Activated CD4-positive, CD25-positive, alpha-beta regulatory T cell (primary cell): Measurements from ENCODE around the gene ZNF275.
A peak's percentile ranks its signal among the peaks of the same experiment; 100 is the strongest.
"Not testable (repeated sequence)": the region's sequence is repeated elsewhere in the genome, so short reads cannot be mapped to it uniquely, and the experiment has no call there.

Source experiments
- DNase-seq, 4 experiments: peaks; one replicate each; lab custom pipeline; 2025; lab: John Stamatoyannopoulos, UW

The ZNF275 gene

DNA sequence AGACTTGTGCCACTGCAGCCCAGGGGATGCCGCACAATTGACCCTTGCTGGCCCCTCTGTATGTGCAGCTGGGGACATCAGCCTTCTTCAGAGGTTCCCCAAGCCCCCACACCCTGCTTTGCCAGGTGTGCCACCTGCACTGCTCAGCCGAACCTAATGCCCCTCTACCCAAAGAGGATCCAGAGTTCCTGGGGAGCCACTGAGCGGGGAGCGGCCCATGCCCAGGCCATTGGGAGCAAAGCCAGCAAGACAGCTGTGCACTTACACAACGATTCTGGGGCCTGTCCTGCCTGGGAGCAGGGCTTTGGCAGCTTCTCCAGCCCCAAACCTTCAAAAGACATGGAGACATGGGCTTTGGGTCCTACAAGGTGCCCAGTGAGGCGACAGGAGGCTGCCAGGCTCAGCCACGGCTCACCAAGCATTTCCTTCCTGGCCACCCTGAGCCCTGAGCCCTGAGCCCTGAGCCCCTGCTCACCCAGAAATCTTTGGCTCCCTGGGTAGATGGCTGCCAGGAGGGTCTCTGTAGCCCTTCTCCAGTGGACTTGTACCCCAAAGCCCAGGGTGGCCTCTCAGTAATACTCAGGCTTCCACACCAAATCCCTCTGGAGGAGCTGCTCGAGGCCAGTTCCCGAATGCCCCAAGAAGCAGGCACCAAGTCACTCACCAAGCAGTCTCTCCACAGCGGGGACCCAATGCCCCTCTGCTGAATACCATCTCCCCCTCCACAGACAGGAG is 54.2 kb downstream of the ZNF275 start:
- DNase-seq = no peak

DNA sequence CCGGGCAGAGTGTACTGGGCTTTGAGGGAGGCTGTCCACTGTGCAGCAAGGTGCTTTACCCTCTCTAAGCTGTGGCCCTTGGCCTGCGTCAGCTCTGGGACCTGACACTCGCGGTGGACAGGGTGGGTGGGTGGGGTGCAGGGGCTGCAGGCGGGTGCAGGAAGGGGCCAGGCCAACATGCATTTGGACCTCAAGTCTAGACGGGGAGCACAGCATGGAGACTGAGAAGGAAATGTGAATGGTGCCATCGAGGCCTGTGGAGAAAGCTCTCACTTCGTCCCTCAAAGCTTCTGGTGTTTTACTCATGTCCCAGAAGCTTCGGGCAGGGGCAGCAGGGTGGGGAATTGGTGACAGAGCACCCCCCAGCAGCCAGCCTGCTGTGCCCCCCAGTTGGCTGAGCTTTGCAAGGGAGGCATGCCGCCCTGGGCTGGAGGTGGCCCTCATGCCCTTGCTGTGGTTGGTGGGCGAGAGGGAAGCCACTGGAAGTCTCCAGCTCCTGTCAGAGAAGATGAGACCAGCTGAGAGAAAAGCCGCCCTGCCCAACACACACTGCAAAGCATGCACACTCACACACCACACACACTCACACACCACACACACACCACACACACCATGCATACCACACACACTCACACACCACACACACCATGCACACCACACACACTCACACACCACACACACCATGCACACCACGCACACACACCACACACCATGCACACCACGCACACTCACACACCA is 54.9 kb downstream of the ZNF275 start:
- DNase-seq = no peak

DNA sequence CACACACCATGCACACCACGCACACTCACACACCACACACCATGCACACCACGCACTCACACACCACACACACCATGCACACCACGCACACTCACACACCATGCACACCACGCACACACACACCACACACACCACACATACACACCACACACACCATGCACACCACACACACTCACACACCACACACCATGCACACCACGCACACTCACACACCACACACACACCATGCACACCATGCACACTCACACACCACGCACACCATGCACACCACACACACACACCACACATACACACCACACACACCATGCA is 55.5 kb downstream of the ZNF275 start:
- DNase-seq = not testable (repeated sequence)

DNA sequence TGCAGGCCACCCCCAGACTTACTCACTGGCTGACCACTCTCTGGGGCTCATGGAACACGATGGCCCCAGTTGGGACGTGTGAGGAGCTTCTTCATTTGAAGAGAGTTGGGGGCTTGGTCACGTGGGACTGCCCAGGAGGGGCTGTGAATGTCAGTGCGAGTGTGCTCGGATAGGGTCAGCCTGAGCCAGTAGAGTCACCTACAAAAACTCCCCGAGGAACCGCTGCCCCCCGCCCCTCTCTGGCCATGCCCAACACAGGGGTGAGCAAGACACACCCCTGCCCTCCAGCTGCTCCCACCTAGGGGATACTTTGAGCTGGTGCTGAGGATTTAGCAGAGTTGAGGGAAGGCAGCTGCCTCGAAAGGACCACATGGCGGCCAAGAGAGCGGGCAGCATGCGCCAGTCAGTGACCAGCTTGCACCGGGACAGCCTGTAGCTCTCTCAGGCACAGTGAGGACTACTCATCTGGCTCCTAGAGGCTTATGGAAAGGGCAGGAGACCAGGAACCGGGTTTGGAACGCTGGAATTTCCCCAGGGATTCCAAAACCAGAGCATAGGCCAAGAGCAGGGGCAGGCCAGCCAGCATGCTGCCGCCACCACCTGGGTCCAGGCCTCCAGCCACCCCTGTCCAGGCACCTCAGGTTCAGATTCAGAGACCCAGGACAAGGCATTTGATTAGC is 58.8 kb downstream of the ZNF275 start:
- DNase-seq = no peak

DNA sequence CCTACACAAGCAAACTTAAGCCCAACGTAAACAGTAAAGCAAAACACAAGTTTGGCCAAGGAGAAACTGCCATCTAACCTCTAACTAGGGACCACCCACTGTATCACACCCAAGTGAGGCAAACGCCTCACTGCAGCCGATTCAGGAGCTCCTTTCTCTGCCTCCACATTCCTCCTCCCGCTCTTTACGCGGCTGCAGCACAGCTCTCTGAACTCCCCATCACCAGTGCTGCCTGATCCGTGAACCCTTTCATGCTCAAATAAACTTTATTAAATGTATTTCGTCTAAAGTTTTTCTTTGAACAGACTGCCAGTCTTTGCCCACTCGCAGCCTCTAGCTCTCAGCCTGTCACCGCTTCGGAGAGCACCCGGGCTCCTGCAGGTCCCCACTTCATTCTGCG is 60.7 kb downstream of the ZNF275 start:
- no peak for DNase-seq

DNA sequence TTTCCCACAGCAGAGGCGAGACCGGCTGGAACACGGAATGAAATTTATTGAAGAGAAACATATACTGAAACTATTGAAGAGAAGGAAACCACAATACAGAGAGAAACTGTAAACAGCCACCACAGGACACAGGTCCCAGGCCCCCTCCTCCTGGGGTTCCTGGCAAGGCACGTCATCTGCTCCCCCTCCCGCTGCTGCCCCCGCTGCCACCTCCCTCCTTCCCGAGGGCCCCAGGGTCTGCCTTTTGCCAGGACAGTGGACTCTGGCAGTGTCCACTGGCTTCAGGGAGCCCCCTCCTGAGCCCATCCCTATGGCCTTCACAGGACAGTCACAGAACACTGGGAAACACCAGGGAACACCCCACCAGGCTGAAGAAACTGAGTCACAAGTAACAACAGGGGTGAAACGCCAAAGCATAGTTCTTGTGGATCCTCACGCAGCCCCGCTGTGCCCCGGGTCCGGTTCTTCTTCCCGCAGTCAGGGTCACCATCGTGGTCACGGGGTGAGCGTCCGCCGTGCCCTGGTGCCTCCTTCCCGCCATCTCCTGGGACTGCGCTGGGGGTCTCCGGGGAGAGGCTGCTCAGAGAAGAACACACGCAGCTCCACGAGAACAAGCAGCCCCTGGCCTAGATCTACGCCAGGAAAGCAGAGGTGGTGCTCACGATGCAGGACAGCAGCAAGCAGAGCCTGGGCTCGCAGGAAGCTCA is 61.8 kb downstream of the ZNF275 start:
- no peak for DNase-seq

DNA sequence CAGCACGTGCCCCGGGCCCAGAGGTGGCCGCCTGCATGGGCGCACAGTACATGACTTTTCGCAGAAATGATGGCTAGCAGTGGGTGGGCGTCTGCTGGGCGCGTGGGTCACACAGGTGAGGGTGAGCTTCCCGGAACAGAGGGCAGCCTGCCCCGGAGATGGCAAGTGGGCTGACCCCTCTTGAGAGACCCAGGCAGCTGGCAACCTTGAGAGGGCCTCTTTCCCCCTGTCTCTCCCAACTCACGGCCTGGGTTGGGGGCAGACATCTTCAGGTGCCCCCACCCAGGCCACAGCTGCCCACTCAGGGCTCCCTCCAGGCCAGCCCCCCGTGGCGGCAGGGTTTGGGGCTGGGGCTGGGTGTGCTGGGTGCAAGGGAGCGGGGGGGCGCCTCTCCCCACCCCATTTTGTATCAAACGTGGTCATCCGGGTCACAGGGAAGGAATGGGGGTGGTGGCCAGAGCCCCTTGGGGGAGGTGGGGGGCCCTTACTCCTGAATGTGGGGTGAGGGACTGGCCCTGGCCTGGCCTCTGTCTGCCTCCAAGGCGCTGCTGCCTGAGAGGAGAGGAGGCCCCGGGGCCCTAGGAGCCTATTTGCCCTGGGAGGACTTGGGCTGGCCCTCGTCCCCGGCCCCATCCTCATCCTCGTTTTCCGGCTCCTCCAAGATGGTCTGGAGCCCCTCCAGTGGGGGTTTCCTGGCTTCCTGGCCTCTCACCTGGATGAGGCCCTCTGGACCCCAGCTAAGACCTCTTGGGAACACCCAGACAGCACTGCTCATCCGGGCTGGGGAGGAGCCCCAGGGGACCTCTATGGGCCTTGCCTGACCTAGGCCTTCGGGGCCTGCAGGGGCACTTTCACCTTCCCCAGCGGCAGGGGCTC is 62.6 kb downstream of the ZNF275 start:
- DNase-seq = no peak

DNA sequence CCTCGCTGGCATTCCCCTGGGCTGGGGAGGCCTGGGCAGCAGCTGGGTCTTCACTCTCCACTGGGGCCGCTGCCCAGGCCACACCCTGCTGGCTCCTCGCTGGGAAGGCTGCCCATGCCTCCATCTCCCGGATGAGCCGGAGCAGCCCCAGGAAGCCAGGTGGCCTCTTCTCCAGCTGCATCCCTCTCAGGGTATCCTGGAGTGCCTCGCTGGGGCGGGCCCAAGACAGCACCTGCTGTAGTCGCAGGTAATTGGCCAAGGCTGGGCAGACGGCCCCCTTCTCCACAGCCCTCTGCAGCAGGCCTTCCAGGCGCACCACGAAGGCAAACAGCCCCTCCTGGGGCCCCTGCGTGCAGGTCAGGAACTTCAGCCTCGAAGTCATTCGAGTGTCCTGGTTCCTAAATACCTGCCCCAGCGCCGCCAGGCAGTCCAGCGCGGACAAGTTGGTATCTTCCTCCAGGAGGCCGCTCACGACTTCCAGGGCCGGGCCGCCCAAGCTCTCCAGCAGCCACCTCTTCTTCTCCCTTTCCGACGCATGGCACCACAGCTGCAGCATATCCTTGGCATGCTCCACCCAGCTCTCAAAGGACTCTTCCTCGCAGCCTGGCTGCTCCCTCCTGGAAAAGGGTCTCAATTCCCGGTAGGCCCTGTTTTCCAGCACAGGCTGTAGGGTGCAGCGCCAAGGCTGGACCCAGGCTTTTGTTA is 63.5 kb downstream of the ZNF275 start:
- DNase-seq = no peak

DNA sequence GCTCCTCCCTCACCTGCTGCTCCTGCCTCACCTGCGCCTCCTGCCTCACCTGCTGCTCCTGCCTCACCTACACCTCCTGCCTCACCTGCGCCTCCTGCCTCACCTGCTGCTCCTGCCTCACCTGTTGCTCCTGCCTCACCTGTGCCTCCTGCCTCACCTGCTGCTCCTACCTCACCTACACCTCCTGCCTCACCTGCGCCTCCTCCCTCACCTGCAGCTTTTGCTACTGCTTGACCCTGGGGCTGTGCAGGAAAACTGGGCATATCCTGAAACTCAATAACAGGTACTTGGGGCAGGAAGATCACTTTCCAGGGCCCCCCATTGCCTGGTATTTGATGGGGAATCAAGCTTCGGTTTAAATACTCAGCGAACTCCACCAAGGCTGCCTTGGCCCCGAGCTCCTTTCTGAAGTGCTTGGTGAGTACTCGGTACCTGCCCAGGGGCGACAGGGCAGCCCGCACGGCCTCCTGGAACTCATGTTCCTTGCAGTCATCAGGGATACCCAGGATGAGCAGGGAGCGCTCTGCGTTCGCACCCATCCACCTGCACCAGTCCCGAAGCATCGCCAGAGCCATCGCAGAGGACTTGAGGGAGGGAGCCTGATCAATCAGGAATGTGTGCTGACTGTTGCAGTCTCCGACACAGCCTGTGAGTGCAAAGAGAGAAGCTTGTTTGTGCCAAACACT is 64.5 kb downstream of the ZNF275 start:
- no peak for DNase-seq

DNA sequence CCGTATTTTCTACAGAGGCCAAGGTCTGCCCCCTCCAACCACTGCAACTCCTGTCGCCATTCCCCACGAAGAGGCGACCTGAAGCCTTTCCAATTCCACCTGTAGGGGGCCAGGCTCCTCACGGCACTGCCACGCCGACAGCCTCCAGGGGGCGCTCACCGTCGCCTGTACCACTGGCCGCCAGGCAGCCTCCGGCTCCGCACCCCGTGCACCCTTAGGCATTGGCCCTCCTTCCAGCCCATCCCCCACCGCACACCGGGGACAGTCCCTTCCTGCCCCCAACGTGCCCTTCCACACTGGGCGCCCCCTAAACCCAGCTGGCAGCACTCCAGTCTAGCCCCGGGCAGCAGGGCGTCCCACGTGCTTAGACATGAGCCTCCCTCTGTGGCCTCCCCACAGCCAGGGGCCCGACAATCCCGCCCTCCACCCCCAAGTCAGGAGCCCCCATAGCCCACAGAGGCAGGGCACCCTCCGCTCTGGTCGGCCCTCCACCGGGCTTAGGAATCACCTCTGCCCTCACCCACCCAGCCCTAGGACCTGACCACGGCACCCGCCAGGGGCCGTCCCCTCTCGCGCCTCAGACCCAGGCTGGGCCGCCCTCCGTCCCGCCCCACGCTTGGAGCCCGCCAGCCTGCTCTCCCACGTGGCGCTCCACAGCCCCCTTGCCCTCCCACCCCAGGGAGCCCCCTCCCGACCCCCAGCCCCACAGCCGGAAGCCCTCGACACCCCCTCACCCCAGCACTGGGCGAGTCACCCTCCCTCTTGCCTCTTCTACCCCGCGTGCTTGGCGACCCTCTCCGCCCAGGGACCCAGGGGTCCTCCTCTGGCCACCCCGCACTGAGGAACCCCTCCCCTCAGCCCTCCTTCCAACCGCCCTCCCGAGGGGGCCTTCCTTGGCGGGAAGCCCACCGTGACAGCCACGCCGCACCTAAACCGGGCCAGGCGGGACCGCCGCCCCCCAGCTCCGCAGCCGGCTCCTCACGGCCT is 66.5 kb downstream of the ZNF275 start:
- peak in 2 of 4 experiments; percentile 4 to 23 for DNase-seq

DNA sequence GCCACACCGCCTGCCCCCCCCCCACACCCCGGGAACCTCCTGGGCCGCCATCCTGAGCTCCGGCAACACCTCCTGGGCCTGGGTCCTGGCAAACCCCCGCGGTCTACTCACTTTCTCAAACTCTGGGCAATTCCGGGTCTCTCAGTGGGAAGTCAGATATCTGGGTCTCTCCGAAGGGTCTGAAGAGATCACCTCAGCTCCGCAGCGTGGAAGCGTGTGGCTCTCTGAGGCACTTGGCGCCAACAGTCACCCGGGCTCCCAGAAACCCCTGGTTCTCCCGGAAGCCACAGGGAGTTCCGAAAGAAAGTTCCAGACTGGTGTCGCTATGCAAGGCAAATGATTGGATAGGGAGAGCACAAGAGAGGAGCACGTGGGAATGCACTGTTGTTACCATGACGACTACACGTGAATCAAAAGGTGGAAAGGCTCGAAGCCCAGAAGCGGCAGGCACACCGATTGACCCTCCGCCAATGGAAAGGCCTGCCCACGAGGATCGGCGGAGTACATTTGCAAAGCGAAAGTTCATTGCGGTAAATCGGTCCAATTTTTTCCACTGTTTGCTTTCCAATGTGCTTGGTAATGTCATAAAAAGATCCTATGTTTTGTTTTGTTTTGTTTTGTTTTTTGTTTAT is 67.3 kb downstream of the ZNF275 start, which contains the start of gene PNMA6E:
PNMA6E (minus strand) TSS at position 218 of the 632 bp plus-strand sequence. CDS start 2,501 bp downstream, outside the sequence.
- no peak for DNase-seq
